Measurements from ENCODE around the gene CHST15. TPM values are rescaled to one million over a fixed set of nuclear protein-coding genes. Genes with fewer than 3 reads are reported as not detected.
"Not testable (repeated sequence)": the region's sequence is repeated elsewhere in the genome, so short reads cannot be mapped to it uniquely, and the experiment has no call there.

CHST15 gene
- total RNA-seq, 8 experiments from 2014 or later = 0.31 to 26.5 (median 15.6) TPM; not detected in 1

DNA sequence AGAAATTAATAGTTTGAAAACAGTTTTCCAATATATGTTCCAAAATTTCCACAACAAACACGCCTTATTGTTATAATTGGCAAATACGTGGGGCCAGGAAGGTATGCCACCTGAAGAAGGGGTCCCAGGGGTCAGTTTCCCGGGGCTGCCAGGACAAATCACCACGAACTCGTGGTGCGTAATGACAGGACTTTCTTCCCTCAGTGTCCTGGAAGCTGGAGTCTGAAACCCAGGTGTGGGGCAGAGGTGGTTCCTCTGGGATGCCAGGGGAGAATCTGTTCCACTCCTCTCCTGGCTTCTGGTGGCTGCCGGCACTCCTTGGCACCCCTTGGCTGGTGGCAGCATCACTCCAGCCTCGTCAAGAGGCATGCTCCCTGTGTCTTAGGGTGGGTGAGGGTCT lies 56.7 kb downstream of the CHST15 start:
- WGBS, 10 experiments = 40 to 100% (median 85%) methylated on average over 1 to 5 of the region's 8 CpGs; no CpG with 5 or more reads in 4 of the 10 experiments
- Histone ChIP-seq H3K4me3 (no peak overlapping the region), H3K4me1 (replicated peaks in 1 of 2) (peaks cover 9 to 30% of the 10 kb centered on the region in 2 donors), H3K27ac (no peak overlapping the region)
- ATAC-seq (replicated peaks in 6 of 8) = no peak
- in situ Hi-C loops (cut with MboI; ENCODE audit: low pct_unique_long_range_greater_than_20kb in 2 of 9, low sequenced_read_pairs in 9 of 9, unreplicated experiment in 9 of 9) = no loop called here

DNA sequence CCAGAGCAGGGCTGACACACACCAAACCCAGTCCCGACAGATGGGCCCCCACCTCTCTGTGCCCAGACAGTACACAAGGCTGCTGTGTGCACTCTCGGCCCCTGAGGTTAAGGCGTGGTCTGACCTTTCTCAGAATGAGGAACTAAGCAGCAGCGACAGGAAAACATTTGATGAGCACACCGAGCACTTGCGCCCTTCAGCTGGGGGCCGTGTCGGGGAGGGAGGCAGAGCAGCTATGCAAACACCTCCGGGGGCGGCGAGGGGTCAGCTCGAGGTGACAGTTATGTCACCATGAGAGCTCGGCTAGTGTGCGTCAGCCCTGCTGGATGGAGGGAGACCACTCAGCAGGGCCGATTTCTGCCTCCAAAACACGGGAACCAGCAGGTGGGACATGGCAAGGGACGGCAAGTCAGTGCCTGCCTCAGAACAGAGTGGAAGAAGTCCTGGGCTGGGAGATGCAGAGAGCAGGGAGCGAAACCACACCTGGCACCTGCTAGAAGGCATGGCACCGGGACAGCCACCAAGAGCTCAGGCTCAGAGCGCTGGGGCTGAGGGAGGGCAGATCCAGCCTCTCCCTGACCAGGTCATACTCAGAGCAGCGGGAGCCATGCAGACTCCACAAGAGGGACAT lies 57.4 kb downstream of the CHST15 start:
- in situ Hi-C loops (cut with MboI; ENCODE audit: low pct_unique_long_range_greater_than_20kb in 2 of 9, low sequenced_read_pairs in 9 of 9, unreplicated experiment in 9 of 9) = no loop called here

DNA sequence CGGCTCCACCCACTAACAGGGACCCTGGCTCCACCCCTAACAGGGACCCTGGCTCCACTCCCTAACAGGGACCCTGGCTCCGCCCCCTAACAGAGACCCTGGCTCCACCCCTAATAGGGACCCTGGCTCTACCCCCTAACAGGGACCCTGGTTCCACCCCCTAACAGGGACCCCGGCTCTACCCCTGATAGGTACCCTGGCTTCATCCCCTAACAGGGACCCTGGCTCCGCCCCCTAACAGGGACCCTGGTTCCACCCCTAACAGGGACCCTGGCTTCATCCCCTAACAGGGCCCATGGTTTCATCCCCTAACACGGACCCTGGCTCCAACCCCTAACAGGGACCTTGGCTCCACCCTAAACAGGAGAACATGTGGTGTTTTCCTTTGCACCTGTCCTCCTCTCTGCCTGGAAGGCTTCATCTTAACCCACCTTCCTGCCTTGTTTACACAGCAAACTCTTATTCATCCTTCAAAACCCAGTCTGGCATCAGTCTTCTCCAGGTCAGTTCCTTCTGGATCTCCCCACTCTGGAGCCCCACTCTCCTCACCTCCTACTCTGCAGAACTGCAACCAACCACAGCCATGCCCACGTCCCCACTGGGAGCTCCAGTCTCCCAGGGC lies 58.0 kb downstream of the CHST15 start:
- H3K4me1 ChIP-seq (replicated peaks in 1 of 2) = peaks cover 9 to 27% of the 10 kb centered on the region in 2 donors
- in situ Hi-C loops (cut with MboI; ENCODE audit: low pct_unique_long_range_greater_than_20kb in 2 of 9, low sequenced_read_pairs in 9 of 9, unreplicated experiment in 9 of 9) = no loop called here
- no peak for ATAC-seq (replicated peaks in 6 of 8)
- WGBS, 10 experiments = 67 to 100% (median 90%) methylated on average over 1 to 2 of the region's 6 CpGs; no CpG with 5 or more reads in 6 of the 10 experiments
- peak overlapping the region in 1 of 2 donors; percentile 57 for H3K27ac ChIP-seq
- H3K4me3 ChIP-seq = no peak overlapping the region

More for the DNA sequence above, 57.4 kb downstream of the CHST15 start:
- no peak overlapping the region for H3K4me3 ChIP-seq
- peaks cover 9 to 24% of the 10 kb centered on the region in 2 donors for H3K4me1 ChIP-seq (replicated peaks in 1 of 2)
- WGBS, 10 experiments = 60% methylated on average over 1 to 2 of the region's 21 CpGs; no CpG with 5 or more reads in 8 of the 10 experiments
- peak in 5 of 8 experiments; percentile 90 to 96 (median 95) for ATAC-seq (replicated peaks in 6 of 8)
- peak overlapping the region in 1 of 2 donors; percentile 57 for H3K27ac ChIP-seq

DNA sequence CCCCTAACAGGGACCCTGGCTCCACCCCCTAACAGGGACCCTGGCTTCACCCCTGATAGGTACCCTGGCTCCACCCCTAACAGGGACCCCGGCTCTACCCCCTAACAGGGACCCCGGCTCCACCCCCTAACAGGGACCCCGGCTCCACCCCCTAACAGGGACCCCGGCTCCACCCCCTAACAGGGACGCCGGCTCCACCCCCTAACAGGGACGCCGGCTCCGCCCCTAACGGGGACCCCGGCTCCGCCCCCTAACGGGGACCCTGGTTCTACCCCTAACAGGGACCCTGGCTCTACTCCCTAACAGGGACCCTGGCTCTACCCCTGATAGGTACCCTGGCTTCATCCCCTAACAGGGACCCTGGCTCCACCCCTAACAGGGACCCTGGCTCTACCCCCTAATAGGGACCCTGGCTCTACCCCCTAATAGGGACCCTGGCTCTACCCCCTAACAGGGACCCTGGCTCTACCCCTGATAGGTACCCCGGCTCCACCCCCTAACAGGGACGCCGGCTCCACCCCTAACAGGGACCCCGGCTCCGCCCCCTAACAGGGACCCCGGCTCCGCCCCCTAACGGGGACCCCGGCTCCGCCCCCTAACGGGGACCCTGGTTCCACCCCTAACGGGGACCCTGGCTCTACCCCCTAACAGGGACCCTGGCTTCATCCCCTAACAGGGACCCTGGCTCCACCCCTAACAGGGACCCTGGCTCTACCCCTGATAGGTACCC lies 58.7 kb downstream of the CHST15 start:
- WGBS, 10 experiments = no CpG with 5 or more reads among the region's 25 CpGs
- ATAC-seq (replicated peaks in 6 of 8); H3K27ac ChIP-seq; in situ Hi-C loops (cut with MboI; ENCODE audit: low pct_unique_long_range_greater_than_20kb in 2 of 9, low sequenced_read_pairs in 9 of 9, unreplicated experiment in 9 of 9); H3K4me3 ChIP-seq: not testable (repeated sequence)
- peaks cover 9 to 27% of the 10 kb centered on the region in 2 donors for H3K4me1 ChIP-seq (replicated peaks in 1 of 2)

DNA sequence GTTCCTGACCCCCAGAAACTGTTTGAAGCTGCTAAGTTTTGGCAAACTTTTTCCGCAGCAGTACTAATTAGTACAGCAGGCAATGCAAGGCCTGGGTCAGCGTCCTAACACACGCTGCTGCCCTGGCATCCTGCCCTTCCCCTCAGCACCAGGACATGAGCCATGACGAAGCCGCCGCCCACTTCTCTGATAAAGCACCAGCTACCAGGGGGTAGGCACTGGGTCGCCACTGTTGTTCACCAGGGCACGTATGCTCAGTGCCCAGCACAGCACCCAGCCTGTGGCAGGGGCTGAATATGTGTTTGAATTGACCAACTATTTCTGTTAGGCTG lies 59.5 kb downstream of the CHST15 start:
- in situ Hi-C loops (cut with MboI; ENCODE audit: low pct_unique_long_range_greater_than_20kb in 2 of 9, low sequenced_read_pairs in 9 of 9, unreplicated experiment in 9 of 9) = no loop called here
- Histone ChIP-seq H3K4me1 (replicated peaks in 1 of 2) (peaks cover 15 to 27% of the 10 kb centered on the region in 2 donors), H3K4me3 (no peak overlapping the region), H3K27ac (no peak overlapping the region)
- 80 to 100% (median 93%) methylated on average over 1 to 8 of the region's 8 CpGs; no CpG with 5 or more reads in 2 of the 10 experiments for WGBS, 10 experiments
- ATAC-seq (replicated peaks in 6 of 8) = no peak

DNA sequence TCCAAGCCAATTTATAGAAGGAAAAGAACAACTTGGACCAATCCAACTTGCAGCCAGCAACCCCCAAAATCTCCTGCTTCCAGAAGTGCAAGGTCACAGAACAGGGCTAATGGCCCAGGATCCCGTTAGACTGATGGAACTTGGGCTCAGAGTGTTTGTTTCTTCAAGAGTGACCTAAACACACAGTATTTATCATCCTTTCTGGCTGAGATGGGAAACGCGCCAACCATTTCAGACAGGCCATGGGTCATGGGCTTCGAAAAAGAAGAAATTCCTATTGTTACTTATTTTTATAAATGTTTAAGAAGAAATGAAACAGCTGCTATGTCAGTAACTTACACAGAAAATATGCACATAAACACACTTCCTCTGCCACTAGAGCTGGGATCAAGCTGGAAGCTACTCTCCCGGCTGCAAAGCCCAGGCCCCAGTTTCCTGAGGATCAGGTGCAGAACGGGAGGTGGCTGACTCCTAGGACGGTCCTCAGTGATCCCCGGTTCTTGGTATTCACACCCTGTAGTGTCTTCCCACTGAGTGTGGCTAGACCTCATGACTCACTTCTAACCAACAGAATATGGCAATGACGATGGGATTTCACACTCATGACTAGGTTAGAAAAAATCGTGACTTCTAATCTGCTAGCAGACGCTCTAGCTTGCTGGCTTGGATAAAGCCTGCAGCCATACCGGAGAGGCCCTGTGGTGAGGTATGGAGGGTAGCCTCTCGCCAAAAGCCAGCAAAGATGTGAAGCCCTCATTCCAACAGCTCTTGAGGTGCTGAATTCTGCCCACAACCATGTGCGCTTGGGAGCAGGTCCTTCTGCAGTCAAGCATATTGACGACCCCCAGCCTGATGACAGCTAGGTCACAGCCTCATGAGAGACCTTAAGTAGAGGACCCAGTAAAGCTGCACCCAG lies 60.2 kb downstream of the CHST15 start:
- H3K4me1 ChIP-seq (replicated peaks in 1 of 2) = peaks cover 20 to 31% of the 10 kb centered on the region in 2 donors
- WGBS, 10 experiments = 40 to 96% (median 81%) methylated on average over 1 to 15 of the region's 15 CpGs
- no peak overlapping the region for H3K27ac ChIP-seq
- ATAC-seq (replicated peaks in 6 of 8) = peak in 2 of 8 experiments; percentile 83 to 95
- no peak overlapping the region for H3K4me3 ChIP-seq
- in situ Hi-C loops (cut with MboI; ENCODE audit: low pct_unique_long_range_greater_than_20kb in 2 of 9, low sequenced_read_pairs in 9 of 9, unreplicated experiment in 9 of 9) = no loop called here

DNA sequence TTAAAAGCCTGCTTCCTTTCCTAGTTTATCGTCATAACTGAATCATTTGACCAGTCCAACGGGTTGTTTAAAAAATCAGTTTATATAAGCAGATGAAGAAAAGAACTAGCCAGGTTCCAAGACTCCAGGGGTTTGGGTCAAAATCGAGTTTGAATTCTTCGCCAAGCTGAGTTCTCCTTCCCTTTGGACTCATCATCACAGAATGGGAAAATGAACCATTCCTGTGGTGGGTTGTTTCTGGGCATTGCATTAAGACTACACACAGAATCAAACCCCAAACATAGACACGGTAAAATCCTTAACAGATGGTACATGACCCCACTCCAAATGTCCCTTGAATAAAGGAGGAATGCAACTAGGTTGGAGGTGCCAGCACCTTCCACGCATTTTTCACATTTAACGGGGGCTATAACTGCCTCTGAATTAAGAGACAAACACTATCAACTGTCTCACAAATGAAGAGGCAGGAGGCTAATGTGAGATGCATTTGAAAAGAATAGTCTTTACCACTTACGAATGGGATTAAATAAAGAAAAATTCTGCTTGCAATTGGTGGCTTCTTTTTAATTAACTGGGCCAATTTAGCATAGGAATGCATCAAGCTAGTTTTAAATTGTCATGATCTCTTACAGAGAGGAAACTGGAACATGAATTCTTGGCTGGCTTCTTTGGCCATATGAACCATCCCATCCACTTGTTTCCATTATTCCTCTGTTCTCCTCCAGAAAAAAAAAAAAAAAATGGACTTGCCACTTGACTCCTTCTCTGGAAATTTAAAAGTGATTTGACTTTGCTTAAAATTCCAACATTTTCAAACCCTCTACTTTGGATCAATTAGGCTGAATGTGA lies 61.1 kb downstream of the CHST15 start:
- 30 to 90% (median 66%) methylated on average over 2 to 8 of the region's 8 CpGs for WGBS, 10 experiments
- in situ Hi-C loops (cut with MboI; ENCODE audit: low pct_unique_long_range_greater_than_20kb in 2 of 9, low sequenced_read_pairs in 9 of 9, unreplicated experiment in 9 of 9) = no loop called here
- no peak for ATAC-seq (replicated peaks in 6 of 8)
- peaks cover 20 to 31% of the 10 kb centered on the region in 2 donors for H3K4me1 ChIP-seq (replicated peaks in 1 of 2)
- no peak overlapping the region for H3K27ac ChIP-seq
- no peak overlapping the region for H3K4me3 ChIP-seq

DNA sequence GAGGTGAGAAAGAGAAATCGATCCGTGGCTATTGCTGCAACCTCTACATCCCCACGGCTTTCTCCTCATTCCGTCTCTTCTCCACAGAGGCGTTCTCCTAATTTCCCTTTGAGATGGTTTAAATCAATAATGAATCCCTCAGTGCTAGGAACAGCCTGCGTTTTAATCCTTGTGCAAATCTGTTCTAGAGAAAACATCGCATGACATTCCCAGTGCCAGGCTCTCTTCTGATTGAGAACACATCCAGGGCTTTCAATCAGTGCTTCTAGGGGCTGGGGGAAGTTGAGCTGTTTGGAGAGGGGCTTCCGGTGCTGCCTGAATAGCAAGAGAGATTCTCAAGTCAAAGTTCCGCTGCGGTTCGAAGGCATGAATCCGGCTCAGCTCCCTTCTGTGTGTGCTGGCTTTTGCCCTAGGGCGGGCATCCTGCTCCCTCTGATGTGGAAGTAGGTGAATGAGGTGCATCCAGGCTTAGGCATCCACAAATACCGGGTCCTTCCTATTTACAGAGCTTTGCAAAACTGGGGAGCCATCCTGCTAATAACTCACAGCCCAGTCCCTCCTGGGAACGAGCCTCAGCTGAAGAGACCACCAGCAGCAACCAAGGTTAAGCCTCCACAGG lies 62.8 kb downstream of the CHST15 start:
- in situ Hi-C loops (cut with MboI; ENCODE audit: low pct_unique_long_range_greater_than_20kb in 2 of 9, low sequenced_read_pairs in 9 of 9, unreplicated experiment in 9 of 9) = no loop called here
- Histone ChIP-seq H3K4me3 (no peak overlapping the region), H3K4me1 (replicated peaks in 1 of 2) (peaks cover 11 to 25% of the 10 kb centered on the region in 2 donors), H3K27ac (no peak overlapping the region)
- no peak for ATAC-seq (replicated peaks in 6 of 8)
- WGBS, 10 experiments = 18 to 97% (median 93%) methylated on average over 3 to 12 of the region's 15 CpGs; no CpG with 5 or more reads in 3 of the 10 experiments

DNA sequence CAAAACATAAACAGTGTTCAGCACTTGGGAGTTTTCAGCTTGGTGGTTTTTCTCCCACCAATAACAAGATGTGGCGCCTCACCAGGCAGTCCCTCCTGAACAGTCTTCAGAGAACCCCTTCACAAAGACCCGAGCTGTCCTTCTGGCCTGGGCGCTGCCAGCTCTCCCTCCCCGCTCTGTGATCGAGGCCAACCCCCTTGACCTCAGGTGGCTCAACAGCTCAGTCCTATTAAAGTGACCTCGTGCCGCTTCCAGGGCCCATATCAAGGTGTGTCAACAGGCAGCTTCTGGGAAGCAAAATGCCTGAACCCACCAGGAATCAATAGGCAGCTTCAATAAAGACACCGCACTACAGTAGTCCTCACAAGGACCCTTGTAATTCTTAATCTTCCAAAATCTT lies 63.3 kb downstream of the CHST15 start:
- no peak for ATAC-seq (replicated peaks in 6 of 8)
- Histone ChIP-seq H3K27ac (no peak overlapping the region), H3K4me1 (replicated peaks in 1 of 2) (peaks cover 11 to 23% of the 10 kb centered on the region in 2 donors), H3K4me3 (no peak overlapping the region)
- 50 to 86% (median 81%) methylated on average over 1 to 8 of the region's 8 CpGs; no CpG with 5 or more reads in 4 of the 10 experiments for WGBS, 10 experiments
- in situ Hi-C loops (cut with MboI; ENCODE audit: low pct_unique_long_range_greater_than_20kb in 2 of 9, low sequenced_read_pairs in 9 of 9, unreplicated experiment in 9 of 9) = no loop called here

DNA sequence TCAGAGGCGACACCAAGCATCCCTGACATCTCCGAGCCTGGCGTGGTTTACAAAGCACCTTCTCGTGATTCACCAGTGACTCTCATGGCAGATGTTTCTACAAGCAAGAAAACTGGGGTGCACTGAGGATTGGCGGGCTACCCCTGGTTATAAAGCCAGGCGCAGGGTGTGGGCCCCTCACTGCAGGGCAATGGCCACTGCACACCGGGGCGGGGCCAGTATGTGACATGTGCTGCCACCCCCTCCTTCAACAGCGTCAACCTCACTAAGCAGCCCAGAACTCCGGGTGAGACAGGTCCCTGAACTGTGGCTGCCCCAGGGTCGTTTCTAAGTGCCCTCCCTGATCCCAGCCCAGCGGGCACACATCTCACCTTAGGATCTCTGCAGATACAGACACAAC lies 63.8 kb downstream of the CHST15 start:
- Histone ChIP-seq H3K27ac (peak overlapping the region in 1 of 2 donors; percentile 33), H3K4me3 (no peak overlapping the region), H3K4me1 (replicated peaks in 1 of 2) (peaks cover 11 to 23% of the 10 kb centered on the region in 2 donors)
- WGBS, 10 experiments = 33 to 100% (median 91%) methylated on average over 1 to 6 of the region's 12 CpGs; no CpG with 5 or more reads in 5 of the 10 experiments
- no peak for ATAC-seq (replicated peaks in 6 of 8)
- in situ Hi-C loops (cut with MboI; ENCODE audit: low pct_unique_long_range_greater_than_20kb in 2 of 9, low sequenced_read_pairs in 9 of 9, unreplicated experiment in 9 of 9) = no loop called here

DNA sequence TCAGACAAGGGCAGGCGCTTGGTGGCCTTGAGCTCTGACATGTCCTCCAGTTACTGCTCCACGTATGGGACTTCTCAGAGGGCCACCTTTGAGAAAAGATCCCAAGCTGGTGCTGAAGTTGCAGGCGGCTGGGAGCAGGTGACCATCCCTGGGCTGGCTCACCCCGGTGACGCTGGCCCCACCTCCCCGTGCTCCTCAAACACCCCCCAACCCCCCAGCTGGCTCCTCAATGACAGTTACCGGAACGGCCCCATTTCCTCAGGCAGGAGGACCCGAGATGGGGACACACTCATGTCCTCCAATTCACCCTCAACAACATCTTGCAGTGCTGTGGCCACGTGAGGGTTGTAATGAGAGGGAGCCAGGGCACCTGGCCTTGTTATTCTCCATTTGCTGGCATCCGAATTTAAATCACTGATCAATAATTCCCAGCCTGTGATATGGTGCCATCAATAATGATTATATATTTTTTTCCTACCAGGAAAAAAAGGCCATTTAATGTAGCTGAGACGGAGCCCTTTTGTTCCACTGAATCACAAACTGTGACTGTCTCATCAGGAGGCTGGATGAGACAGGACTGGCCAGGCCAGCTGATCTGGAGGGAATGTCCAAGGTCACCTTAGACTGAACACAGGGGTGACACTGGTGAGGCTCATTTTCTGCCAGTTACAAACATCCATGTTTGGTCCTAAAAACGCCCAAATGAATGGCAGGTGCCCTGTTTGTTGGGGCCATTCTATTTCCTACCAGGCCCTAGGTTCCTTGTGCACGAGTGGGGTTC lies 64.5 kb downstream of the CHST15 start:
- 19 to 100% (median 66%) methylated on average over 1 to 5 of the region's 14 CpGs; no CpG with 5 or more reads in 2 of the 10 experiments for WGBS, 10 experiments
- Histone ChIP-seq H3K27ac (peak overlapping the region; percentile 33 to 42), H3K4me1 (replicated peaks in 1 of 2) (peaks cover 11 to 23% of the 10 kb centered on the region in 2 donors), H3K4me3 (no peak overlapping the region)
- peak in 5 of 8 experiments; percentile 49 to 85 (median 79) for ATAC-seq (replicated peaks in 6 of 8)
- in situ Hi-C loops (cut with MboI; ENCODE audit: low pct_unique_long_range_greater_than_20kb in 2 of 9, low sequenced_read_pairs in 9 of 9, unreplicated experiment in 9 of 9) = no loop called here
